HepG2 (cell line): ENCODE data around the gene CAPS. TPM values are rescaled to one million over a fixed set of nuclear protein-coding genes. Genes with fewer than 3 reads are reported as not detected.

ENCODE experiments used
- ATF1 ChIP-seq: IDR thresholded peaks from 2 replicates; pipeline ENCODE4 v1.6.1; 2016; ENCODE audit warnings: mild to moderate bottlenecking, control low read depth
- CBX2 ChIP-seq, 2 experiments: fragments of 200-600 bp in 1 of 2; sonication (generic); formaldehyde crosslinking in 1 of 2; IDR thresholded peaks; 2 replicates each; pipeline versions ENCODE4 v1.7.0 to v1.8.1; 2018 to 2022; ENCODE audit warnings: low read depth in 2 of 2, low read length in 1 of 2, mild to moderate bottlenecking in 1 of 2, missing genetic modification reagents in 1 of 2
- CEBPB ChIP-seq: IDR thresholded peaks from 2 replicates; pipeline ENCODE4 v1.6.1; 2011; ENCODE audit warnings: low read depth, low read length, improper control_type of control experiment, borderline replicate concordance
- CREB3 ChIP-seq: sonication (generic); formaldehyde crosslinking; IDR thresholded peaks from 2 replicates; pipeline ENCODE4 v1.5.0; 2020; ENCODE audit warnings: missing genetic modification reagents
- GTF3A ChIP-seq: sonication (generic); formaldehyde crosslinking; conservative IDR thresholded peaks from 2 replicates; pipeline ENCODE4 v1.4.0; 2020; ENCODE audit warnings: mild to moderate bottlenecking, missing genetic modification reagents
- HDAC2 ChIP-seq: sonication (generic); formaldehyde crosslinking; IDR thresholded peaks from 2 replicates; pipeline ENCODE4 v1.4.0; 2020; ENCODE audit warnings: missing genetic modification reagents
- HMGXB4 ChIP-seq, 2 experiments: sonication (generic) in 1 of 2; formaldehyde crosslinking in 1 of 2; IDR thresholded peaks; 2 replicates each; pipeline versions ENCODE4 v1.4.0 to v1.6.1; 2018 to 2020; ENCODE audit warnings: missing genetic modification reagents in 2 of 2, borderline replicate concordance in 1 of 2, low read depth in 1 of 2, mild to moderate bottlenecking in 1 of 2, missing biosample characterization in 1 of 2
- SOX13 ChIP-seq, 3 experiments: fragments of 450-650 bp in 1 of 3; sonication (generic) in 1 of 3; formaldehyde crosslinking in 1 of 3; IDR thresholded peaks in 2 of 3; conservative IDR thresholded peaks in 1 of 3; 2 replicates each; pipeline versions ENCODE4 v1.5.0 to v1.6.1; 2016 to 2020; ENCODE audit warnings: antibody characterized with exemption in 1 of 3, mild to moderate bottlenecking in 1 of 3, missing compliant biosample characterization in 1 of 3, missing genetic modification reagents in 1 of 3, moderate library complexity in 1 of 3
- SP2 ChIP-seq: sonication (generic); formaldehyde crosslinking; IDR thresholded peaks from 2 replicates; pipeline ENCODE4 v1.5.1; 2020; ENCODE audit warnings: mild to moderate bottlenecking, missing genetic modification reagents
- STAT5B ChIP-seq: sonication (generic); formaldehyde crosslinking; IDR thresholded peaks from 2 replicates; pipeline ENCODE4 v1.4.0; 2020; ENCODE audit warnings: missing genetic modification reagents
- THRA ChIP-seq: sonication (generic); formaldehyde crosslinking; IDR thresholded peaks from 2 replicates; pipeline ENCODE4 v1.4.0; 2020; ENCODE audit warnings: missing genetic modification reagents, borderline replicate concordance
- ZNF24 ChIP-seq: fragments of 450-650 bp; IDR thresholded peaks from 2 replicates; pipeline ENCODE4 v1.6.1; 2017; ENCODE audit warnings: antibody characterized with exemption, mild to moderate bottlenecking
- ZNF282 ChIP-seq: fragments of 450-650 bp; IDR thresholded peaks from 2 replicates; pipeline ENCODE4 v1.6.1; 2018; ENCODE audit not compliant: partially characterized antibody
- ZNF3 ChIP-seq: IDR thresholded peaks from 2 replicates; pipeline ENCODE4 v1.7.0; 2017; ENCODE audit warnings: inconsistent platforms
- ZNF510 ChIP-seq: sonication (generic); formaldehyde crosslinking; IDR thresholded peaks from 2 replicates; pipeline ENCODE4 v1.4.0; 2020; ENCODE audit warnings: low read depth, mild to moderate bottlenecking, missing genetic modification reagents
- ZNF558 ChIP-seq: sonication (generic); formaldehyde crosslinking; IDR thresholded peaks from 2 replicates; pipeline ENCODE4 v1.9.0; 2022; ENCODE audit warnings: mild to moderate bottlenecking, missing genetic modification reagents, borderline replicate concordance
- ZNF629 ChIP-seq: sonication (generic); formaldehyde crosslinking; conservative IDR thresholded peaks from 2 replicates; pipeline ENCODE4 v1.5.0; 2020; ENCODE audit warnings: missing genetic modification reagents
- ZNF639 ChIP-seq: conservative IDR thresholded peaks from 2 replicates; pipeline ENCODE4 v1.6.1; 2018; ENCODE audit warnings: missing genetic modification reagents
- ZNF672 ChIP-seq: sonication (generic); formaldehyde crosslinking; IDR thresholded peaks from 2 replicates; pipeline ENCODE4 v1.8.1; 2022; ENCODE audit warnings: missing genetic modification reagents
- ZNF776 ChIP-seq: sonication (generic); formaldehyde crosslinking; IDR thresholded peaks from 2 replicates; pipeline ENCODE4 v1.4.0; 2020; ENCODE audit warnings: mild to moderate bottlenecking, missing genetic modification reagents
- ZNF780A ChIP-seq: sonication (generic); formaldehyde crosslinking; IDR thresholded peaks from 2 replicates; pipeline ENCODE4 v1.8.0; 2022; ENCODE audit warnings: mild to moderate bottlenecking, missing genetic modification reagents, moderate library complexity
- ZSCAN5A ChIP-seq: sonication (generic); formaldehyde crosslinking; IDR thresholded peaks from 2 replicates; pipeline ENCODE4 v1.8.0; 2022; ENCODE audit warnings: mild to moderate bottlenecking, missing genetic modification reagents, borderline replicate concordance
- polyA plus RNA-seq, 8 experiments: library from polyadenylated mRNA; depleted of rRNA in 3 of 8; stranded (reverse) in 7 of 8; unstranded in 1 of 8; fragments of >200 nt; fragmentation: Illumina TruSeq in 4 of 8; extraction: Trizol in 4 of 8; gene quantifications; 2 replicates each; pipeline versions ENCODE4 v1.2.1 to v1.2.3, GENCODE V29; 2011 to 2016; ENCODE audit warnings: low read depth in 4 of 8, missing spikeins in 1 of 8, mixed read lengths in 1 of 8; ENCODE audit not compliant: insufficient read depth in 1 of 8
- total RNA-seq, 5 experiments: library from RNA; depleted of rRNA; stranded (reverse); fragments of >200 nt; fragmentation: Illumina TruSeq; extraction: Trizol; gene quantifications; 2 replicates each; pipeline ENCODE4 v1.2.3, GENCODE V29; 2016; ENCODE audit warnings: low read depth in 1 of 5

The CAPS gene
- total and polyA plus RNA-seq, 2 of the 13 experiments (the other 11 are each of a cell fraction or from before 2014, with no cell fraction given) = 3.1 TPM

GRCh38 chr19:5891938-5892771, 21.9 kb upstream of the CAPS start (continued):
- TF ChIP-seq ZNF780A (no peak), ZNF776 (CRISPR knock-in tag) (peak; percentile 50; the same call in 1 of the 2 replicates), CREB3 (CRISPR knock-in tag) (no peak), ZNF282 (no peak), CBX2 (IDR thresholded peaks at IDR 0.05; ENCODE audit: low read depth, low read length) (no peak), CBX2 (CRISPR knock-in tag; IDR thresholded peaks at IDR 0.05; ENCODE audit: low read depth) (no peak), ZNF3 (CRISPR knock-in tag) (no peak), ZNF672 (CRISPR knock-in tag) (no peak), HDAC2 (CRISPR knock-in tag) (peak; percentile 49; the same call in 1 of the 2 replicates), ZNF510 (CRISPR knock-in tag) (no peak), ZSCAN5A (CRISPR knock-in tag) (no peak), ZNF24 (no peak), CEBPB (no peak), ZNF639 (CRISPR knock-in tag) (no peak), HMGXB4 (CRISPR knock-in tag; IDR thresholded peaks at IDR 0.05; ENCODE audit: borderline replicate concordance in 1 of 2, low read depth in 1 of 2) (peak; percentile 71 to 87), ZNF629 (CRISPR knock-in tag) (no peak), SOX13 (IDR thresholded peaks at IDR 0.05) (no peak), SOX13 (CRISPR knock-in tag; conservative IDR thresholded peaks at IDR 0.05 in 1 of 2, IDR thresholded peaks at IDR 0.05 in 1 of 2) (peak in 1 of 2 experiments; percentile 37; a peak in 2 of 4 replicates), THRA (CRISPR knock-in tag) (peak; percentile 73; the same call in 1 of the 2 replicates), SP2 (CRISPR knock-in tag) (0 out of 2 replicates have a peak, but pooled peaks have one; percentile 19), STAT5B (0 out of 2 replicates have a peak, but pooled peaks have one; percentile 51), ATF1 (CRISPR knock-in tag) (no peak), GTF3A (CRISPR knock-in tag) (no peak), ZNF558 (CRISPR knock-in tag) (no peak)
